ENCODE results near the gene LHPP. TPM values are rescaled to one million over a fixed set of nuclear protein-coding genes. Genes with fewer than 3 reads are reported as not detected.
A peak's percentile ranks its signal among the peaks of the same experiment; 100 is the strongest.

LHPP gene
- total RNA-seq, 1 donor, result 12.5 TPM

- no peak overlapping the region for H3K4me3 ChIP-seq (ENCODE audit: low read depth, low read length)
- TF ChIP-seq, protein P1, sequence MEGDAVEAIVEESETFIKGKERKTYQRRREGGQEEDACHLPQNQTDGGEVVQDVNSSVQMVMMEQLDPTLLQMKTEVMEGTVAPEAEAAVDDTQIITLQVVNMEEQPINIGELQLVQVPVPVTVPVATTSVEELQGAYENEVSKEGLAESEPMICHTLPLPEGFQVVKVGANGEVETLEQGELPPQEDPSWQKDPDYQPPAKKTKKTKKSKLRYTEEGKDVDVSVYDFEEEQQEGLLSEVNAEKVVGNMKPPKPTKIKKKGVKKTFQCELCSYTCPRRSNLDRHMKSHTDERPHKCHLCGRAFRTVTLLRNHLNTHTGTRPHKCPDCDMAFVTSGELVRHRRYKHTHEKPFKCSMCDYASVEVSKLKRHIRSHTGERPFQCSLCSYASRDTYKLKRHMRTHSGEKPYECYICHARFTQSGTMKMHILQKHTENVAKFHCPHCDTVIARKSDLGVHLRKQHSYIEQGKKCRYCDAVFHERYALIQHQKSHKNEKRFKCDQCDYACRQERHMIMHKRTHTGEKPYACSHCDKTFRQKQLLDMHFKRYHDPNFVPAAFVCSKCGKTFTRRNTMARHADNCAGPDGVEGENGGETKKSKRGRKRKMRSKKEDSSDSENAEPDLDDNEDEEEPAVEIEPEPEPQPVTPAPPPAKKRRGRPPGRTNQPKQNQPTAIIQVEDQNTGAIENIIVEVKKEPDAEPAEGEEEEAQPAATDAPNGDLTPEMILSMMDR (IDR thresholded peaks at IDR 0.05; ENCODE audit: insufficient read depth, low read depth, low read length), result no peak
- DNase-seq (ENCODE audit: low read depth), result no peak
Observed at GRCh38 chr10:124611738-124612137, 150.1 kb downstream of the LHPP start.

DNA sequence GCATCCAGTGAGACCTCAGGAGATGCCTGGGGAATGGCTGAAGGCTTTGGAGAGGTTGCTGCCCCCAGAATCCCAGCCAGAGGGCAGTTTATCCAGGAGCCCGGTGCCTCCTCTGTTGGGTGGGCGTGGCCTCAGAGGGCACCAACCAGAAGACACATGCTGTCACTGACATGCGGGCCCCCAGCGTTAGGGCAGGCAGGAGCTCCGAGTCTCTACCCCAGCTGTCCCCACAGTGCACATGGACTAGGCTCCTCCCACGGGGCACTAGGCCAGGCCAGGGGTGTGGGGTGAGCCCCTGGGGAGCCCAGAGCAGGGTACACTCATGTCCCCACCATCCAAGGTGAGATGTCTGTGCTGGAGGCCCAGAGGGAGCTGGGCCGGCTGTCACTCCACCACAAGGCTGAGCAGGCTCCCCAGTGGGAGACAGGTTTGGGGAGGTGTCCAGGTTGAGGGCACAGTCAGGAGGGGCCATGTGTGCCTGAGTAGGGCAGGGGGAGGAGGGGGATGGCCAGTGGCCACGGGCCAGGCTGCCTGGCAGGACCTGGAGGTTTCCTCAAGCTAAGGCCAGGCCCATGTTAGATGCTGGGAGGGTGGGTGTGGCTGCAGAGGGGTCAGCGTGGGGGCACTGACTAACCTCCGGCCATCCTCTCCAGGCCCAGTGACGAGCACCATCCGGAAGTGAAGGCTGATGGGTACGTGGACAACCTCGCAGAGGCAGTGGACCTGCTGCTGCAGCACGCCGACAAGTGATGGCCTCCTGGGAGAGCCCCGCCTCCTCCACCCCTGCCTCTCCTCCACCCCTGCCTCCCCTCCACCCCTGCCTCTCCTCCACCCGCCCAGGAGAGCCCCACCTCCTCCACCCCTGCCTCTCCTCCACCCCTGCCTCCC, 151.2 kb downstream of the LHPP start:
- peak; percentile 52 for DNase-seq (ENCODE audit: low read depth)
- H3K4me3 ChIP-seq (ENCODE audit: low read depth, low read length), result no peak overlapping the region
- TF ChIP-seq, protein P1 (IDR thresholded peaks at IDR 0.05; ENCODE audit: insufficient read depth, low read depth, low read length), result no peak

DNA sequence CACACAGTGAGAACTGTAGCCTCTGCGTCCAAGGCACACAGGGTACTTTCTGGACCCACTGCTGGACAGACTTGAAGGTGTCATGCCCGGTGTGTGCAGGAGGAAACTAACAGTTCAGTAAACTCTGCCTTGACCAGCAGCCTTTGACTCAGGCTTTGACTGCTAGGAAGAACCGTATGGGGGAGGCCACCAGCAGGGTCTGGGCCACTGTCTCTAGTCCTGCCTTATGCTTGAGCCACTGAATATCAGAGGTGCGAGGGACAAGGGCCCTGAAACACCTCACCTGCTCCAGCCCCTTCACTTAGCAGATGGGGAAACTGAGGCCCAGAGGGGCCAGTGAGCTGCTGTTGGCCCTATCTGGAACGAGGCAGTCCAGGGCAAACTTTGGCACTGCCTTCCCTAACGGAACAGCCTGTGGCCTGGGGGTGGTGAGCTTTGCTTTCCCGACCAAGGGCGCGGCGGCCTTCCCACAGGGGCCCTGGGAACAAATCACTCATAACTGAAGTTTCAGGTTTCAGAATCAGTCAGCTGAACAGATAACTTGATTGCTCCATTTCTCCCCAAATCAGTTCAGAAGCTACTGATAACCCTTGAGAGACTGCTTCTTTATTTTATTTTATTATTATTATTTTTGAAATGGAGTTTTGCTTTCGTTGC, 152.5 kb downstream of the LHPP start:
- DNase-seq (ENCODE audit: low read depth), result no peak
- TF ChIP-seq, protein P1 (IDR thresholded peaks at IDR 0.05; ENCODE audit: insufficient read depth, low read depth, low read length), result no peak
- no peak overlapping the region for H3K4me3 ChIP-seq (ENCODE audit: low read depth, low read length)

GRCh38 chr10:124615259-124615658, 153.6 kb downstream of the LHPP start:
- no peak overlapping the region for H3K4me3 ChIP-seq (ENCODE audit: low read depth, low read length)
- TF ChIP-seq, protein P1 (IDR thresholded peaks at IDR 0.05; ENCODE audit: insufficient read depth, low read depth, low read length), result no peak
- DNase-seq (ENCODE audit: low read depth), result no peak

- TF ChIP-seq, protein P1 (IDR thresholded peaks at IDR 0.05; ENCODE audit: insufficient read depth, low read depth, low read length), result no peak
- no peak overlapping the region for H3K4me3 ChIP-seq (ENCODE audit: low read depth, low read length)
Observed at GRCh38 chr10:124616040-124616835, 154.6 kb downstream of the LHPP start.

GRCh38 chr10:124616836-124617130, 155.2 kb downstream of the LHPP start:
- no peak for DNase-seq (ENCODE audit: low read depth)
- TF ChIP-seq, protein P1 (IDR thresholded peaks at IDR 0.05; ENCODE audit: insufficient read depth, low read depth, low read length), result no peak
- no peak overlapping the region for H3K4me3 ChIP-seq (ENCODE audit: low read depth, low read length)

More at GRCh38 chr10:124616040-124616835, 154.6 kb downstream of the LHPP start:
- DNase-seq (ENCODE audit: low read depth), result no peak

Data from fibroblast of villous mesenchyme (primary cell).